Measurements from ENCODE around the gene STEEP1. TPM values are rescaled to one million over a fixed set of nuclear protein-coding genes. Genes with fewer than 3 reads are reported as not detected.
"Not testable (repeated sequence)": the region's sequence is repeated elsewhere in the genome, so short reads cannot be mapped to it uniquely, and the experiment has no call there.

STEEP1 gene
- total RNA-seq, 1 donor from 2014 or later = 26.5 TPM

GRCh38 chrX:119497185-119497584 lies 68.0 kb downstream of the STEEP1 start:
- Histone ChIP-seq H3K4me3 (no peak overlapping the region), H3K9me3 (no peaks in the 10 kb centered on the region), H3K36me3 (no peaks in the 10 kb centered on the region), H3K4me1 (no peaks in the 10 kb centered on the region), H3K27me3 (no peaks in the 10 kb centered on the region), H3K27ac (no peak overlapping the region)
- DNase-seq (ENCODE audit: extremely low spot score in 2 of 2) = no peak
- intact Hi-C loops (cut with DNase I) = no loop called here
- TF ChIP-seq CTCF (IDR thresholded peaks at IDR 0.05) (no peak), POLR2AphosphoS5 (IDR thresholded peaks at IDR 0.05; ENCODE audit: insufficient read depth in 1 of 2, low read depth in 1 of 2) (no peak), POLR2A (IDR thresholded peaks at IDR 0.05) (no peak)

- Histone ChIP-seq H3K4me3 (no peak overlapping the region), H3K27me3 (no peaks in the 10 kb centered on the region), H3K4me1 (no peaks in the 10 kb centered on the region), H3K36me3 (no peaks in the 10 kb centered on the region), H3K27ac (no peak overlapping the region), H3K9me3 (no peaks in the 10 kb centered on the region)
- TF ChIP-seq POLR2A (IDR thresholded peaks at IDR 0.05) = no peak
- no peak for TF ChIP-seq POLR2AphosphoS5 (IDR thresholded peaks at IDR 0.05; ENCODE audit: insufficient read depth in 1 of 2, low read depth in 1 of 2)
- no peak for TF ChIP-seq CTCF (IDR thresholded peaks at IDR 0.05)
- intact Hi-C loops (cut with DNase I) = no loop called here
- no peak for DNase-seq (ENCODE audit: extremely low spot score in 2 of 2)
Observed at GRCh38 chrX:119495734-119496726, 69.2 kb downstream of the STEEP1 start.

DNA sequence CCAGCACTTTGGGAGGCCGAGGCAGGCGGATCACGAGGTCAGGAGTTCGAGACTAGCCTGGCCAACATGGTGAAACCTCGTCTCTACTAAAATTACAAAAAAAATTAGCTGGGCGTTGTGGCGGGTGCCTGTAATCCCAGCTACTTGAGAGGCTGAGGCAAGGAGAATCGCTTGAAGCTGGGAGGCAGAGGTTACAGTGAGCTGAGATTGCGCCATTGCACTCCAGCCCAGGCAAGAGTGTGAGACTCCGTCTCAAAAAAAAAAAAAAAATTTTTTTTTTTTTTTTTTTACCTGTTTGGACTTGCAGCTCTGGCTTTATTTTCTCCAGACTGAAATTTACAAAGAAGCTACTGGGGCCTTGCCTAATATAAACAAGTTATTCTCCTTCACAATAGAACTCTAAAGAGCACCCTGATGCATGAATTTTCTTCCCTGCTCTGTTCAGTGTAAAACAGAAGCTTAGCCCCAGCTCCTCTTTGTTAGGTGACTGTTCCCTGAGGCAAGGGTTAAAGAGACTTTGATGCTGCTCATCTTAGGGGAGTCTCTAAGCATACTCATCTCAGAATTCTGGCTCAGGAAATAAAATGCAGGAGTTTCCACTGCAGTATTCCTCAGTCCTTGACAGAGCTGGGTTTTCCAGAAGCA lies 71.2 kb downstream of the STEEP1 start:
- DNase-seq (ENCODE audit: extremely low spot score in 2 of 2); intact Hi-C loops (cut with DNase I); H3K4me3 ChIP-seq; H3K36me3 ChIP-seq; H3K4me1 ChIP-seq; H3K27ac ChIP-seq; H3K27me3 ChIP-seq; H3K9me3 ChIP-seq: not testable (repeated sequence)

DNA sequence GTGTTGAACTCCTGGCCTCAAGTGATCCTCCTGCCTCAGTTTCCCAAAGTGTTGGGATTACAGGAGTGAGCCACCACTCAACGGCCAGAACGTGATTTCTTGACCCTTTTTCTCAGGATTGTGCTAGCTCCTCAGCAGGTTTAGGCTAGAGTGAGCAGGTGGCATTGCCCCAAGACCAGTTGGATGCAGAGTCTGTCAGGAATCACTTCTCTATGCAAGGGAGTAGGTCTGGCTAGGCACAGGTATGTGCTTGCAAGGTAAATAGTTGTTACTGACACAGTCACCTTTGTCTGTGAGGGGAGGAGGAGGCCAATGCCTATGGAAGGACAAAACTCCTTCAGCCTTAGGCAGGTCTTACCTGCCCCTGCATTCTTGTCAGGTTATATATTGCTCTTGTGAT lies 72.7 kb downstream of the STEEP1 start:
- no peak for DNase-seq (ENCODE audit: extremely low spot score in 2 of 2)
- no peak overlapping the region for H3K27ac ChIP-seq
- intact Hi-C loops (cut with DNase I) = no loop called here

GRCh38 chrX:119489212-119490074 lies 75.8 kb downstream of the STEEP1 start:
- Histone ChIP-seq H3K9me3 (no peaks in the 10 kb centered on the region), H3K36me3 (no peaks in the 10 kb centered on the region), H3K4me1 (no peaks in the 10 kb centered on the region), H3K27ac (no peak overlapping the region), H3K4me3 (no peak overlapping the region), H3K27me3 (no peaks in the 10 kb centered on the region)
- TF ChIP-seq POLR2AphosphoS5 (IDR thresholded peaks at IDR 0.05; ENCODE audit: insufficient read depth in 1 of 2, low read depth in 1 of 2) (no peak), POLR2A (IDR thresholded peaks at IDR 0.05) (no peak), CTCF (IDR thresholded peaks at IDR 0.05) (no peak)
- DNase-seq (ENCODE audit: extremely low spot score in 2 of 2) = no peak
- intact Hi-C loops (cut with DNase I) = no loop called here

More for the DNA sequence above, 72.7 kb downstream of the STEEP1 start:
- no peaks in the 10 kb centered on the region for H3K4me1 ChIP-seq
- H3K27me3 ChIP-seq = no peaks in the 10 kb centered on the region
- H3K4me3 ChIP-seq = no peak overlapping the region
- TF ChIP-seq POLR2AphosphoS5 (IDR thresholded peaks at IDR 0.05; ENCODE audit: insufficient read depth in 1 of 2, low read depth in 1 of 2) (no peak), POLR2A (IDR thresholded peaks at IDR 0.05) (no peak)
- H3K9me3 ChIP-seq = no peaks in the 10 kb centered on the region
- H3K36me3 ChIP-seq = no peaks in the 10 kb centered on the region
